ENCODE measurements around the gene NECAB2. TPM values are rescaled to one million over a fixed set of nuclear protein-coding genes. Genes with fewer than 3 reads are reported as not detected.
A peak's percentile ranks its signal among the peaks of the same experiment; 100 is the strongest.

The NECAB2 gene
- polyA plus RNA-seq, 4 donors: 1.9 to 5.1 (median 2.7) TPM

DNA sequence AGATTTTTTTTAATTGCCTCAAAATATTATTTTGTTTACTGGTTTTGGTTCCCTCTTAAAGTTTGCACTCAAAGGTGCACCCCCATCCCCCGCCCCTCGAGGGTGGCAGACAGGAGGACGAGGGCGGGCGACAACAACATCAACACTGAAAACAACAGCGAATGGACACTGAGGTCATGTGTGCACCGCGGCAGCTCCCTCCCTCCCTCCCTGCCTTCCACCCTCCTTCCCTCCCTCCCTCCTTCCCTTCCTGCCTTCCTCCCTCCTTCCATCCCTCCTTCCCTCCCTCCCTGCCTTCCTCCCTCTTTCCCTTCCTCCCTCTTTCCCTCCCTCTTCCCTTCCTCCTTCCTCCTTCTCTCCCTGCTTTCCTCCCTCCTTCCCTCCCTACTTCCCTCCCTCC, 16.5 kb upstream of the NECAB2 start:
- no peak for DNase-seq (ENCODE audit: low read depth in 4 of 4, low spot score in 3 of 4)

DNA sequence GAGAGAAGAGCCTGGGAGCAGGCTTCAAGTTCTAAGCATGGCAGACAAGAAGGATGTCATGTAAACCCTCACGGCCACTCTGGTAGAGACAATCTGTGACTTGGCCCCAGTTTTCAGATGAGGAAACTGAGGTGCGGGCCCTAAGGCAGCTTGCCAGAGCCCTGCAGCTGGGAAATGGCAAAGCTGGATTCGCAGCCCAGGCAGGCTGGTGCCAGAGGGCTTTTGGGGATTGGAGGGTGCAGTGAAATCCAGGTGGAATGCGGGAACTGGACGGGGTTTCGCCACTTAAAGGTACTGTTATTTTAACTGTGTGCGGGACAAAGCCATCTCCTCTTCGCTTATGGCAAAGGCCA, 15.5 kb upstream of the NECAB2 start:
- DNase-seq (ENCODE audit: low read depth in 4 of 4, low spot score in 3 of 4): no peak

DNA sequence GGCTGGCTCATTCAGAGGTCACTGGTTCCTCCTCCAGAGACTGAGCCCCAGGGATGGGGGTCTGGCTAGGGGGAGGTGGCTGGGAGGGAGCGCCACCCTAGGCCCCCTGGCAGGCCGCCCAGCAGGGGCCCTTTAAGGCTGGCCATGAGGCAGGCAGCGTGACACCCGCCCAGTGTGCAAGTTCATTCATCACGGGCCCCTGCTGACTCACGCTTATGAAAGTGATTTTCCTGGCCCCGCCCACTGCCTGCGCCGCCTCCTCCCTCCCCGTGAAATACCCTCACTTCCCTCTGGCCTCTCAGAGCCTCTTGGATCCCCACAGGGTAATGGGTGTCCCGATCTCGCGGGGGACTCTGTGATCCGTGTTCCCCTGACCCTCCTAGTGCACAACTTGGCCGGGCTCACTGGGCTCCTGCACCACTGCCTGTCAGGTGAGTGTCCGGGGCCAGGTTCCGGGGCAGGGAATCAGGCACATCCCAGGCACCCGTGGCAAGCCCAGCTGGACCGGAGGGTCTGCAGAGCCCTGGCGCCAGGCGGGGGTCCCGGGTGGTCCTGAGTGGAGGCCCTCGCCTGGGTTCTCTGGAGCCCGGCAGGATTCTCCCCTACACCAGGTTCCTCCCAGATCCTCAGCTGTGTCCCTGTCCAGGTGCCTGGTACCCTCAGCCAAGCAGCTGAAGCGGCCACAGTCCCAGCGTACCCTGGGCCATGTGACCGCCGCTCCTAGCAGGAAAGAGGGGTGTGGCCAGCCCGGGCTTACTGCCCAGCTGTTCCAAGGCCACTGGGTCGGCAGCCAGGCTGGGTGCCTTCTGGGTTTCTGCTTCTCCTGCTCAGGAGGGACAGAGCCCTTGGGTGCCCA, 14.9 kb upstream of the NECAB2 start, which contains the start of gene OSGIN1:
OSGIN1 (plus strand) TSS at position 301 of the 856 bp plus-strand sequence. CDS start 4,432 bp downstream, outside the sequence.
- peak in 1 of 4 donors; percentile 59 for DNase-seq (ENCODE audit: low read depth in 4 of 4, low spot score in 3 of 4)

- DNase-seq (ENCODE audit: low read depth in 4 of 4, low spot score in 3 of 4): no peak
Measured at GRCh38 chr16:83953796-83954576, 14.1 kb upstream of the NECAB2 start.

- no peak for DNase-seq (ENCODE audit: low read depth in 4 of 4, low spot score in 3 of 4)
Measured at GRCh38 chr16:83954577-83955016, 13.4 kb upstream of the NECAB2 start.

GRCh38 chr16:83955218-83956130, 12.6 kb upstream of the NECAB2 start:
- DNase-seq (ENCODE audit: low read depth in 4 of 4, low spot score in 3 of 4): no peak

DNA sequence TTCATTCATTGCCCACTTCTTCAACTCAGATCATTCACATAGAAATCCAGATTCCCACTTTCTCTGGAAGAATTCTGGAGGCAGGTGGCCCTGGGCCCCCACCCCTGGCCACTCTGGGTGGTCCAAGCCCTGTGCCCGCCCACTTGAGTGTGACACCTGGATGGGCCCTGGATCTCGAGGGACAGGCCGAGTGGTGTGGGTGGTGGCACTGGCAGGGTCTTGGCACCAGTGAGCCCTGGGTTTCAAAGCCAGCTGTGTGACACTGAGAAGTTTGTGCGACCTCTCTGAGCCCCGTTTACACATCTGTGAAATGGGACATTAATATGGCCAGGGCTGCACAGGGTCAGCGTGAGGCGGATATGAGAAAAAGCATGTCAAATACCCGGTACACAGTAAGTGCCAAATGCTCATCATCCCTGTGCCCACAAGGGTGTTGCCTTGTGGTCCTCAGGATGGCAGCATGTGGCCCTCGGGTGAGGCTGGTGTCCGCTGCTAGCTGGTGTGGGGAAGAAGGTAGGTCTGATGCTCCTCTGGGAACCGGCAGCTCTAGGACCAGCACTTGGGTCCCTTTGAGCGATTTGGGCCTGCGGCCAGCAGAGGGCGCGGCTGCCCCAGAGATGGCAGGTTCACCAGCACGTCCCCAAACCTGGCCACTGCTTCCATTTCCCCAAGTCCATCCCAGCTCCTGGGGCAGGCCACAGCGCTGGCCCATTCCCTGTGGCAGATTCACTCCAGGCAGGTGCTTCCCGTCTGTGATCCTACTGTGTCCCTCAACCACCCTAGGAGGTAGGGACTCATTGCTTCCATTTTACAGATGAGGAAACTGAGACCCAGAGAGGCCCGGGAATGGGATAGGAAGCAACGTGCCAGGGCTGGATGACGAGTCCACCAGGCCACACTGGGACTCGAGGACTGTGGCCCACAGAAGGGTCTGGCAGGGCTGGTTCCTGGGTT, 11.4 kb upstream of the NECAB2 start:
- peak in 2 of 4 donors; percentile 54 to 55 for DNase-seq (ENCODE audit: low read depth in 4 of 4, low spot score in 3 of 4)

GRCh38 chr16:83957296-83957855, 10.7 kb upstream of the NECAB2 start:
- DNase-seq (ENCODE audit: low read depth in 4 of 4, low spot score in 3 of 4): no peak

DNA sequence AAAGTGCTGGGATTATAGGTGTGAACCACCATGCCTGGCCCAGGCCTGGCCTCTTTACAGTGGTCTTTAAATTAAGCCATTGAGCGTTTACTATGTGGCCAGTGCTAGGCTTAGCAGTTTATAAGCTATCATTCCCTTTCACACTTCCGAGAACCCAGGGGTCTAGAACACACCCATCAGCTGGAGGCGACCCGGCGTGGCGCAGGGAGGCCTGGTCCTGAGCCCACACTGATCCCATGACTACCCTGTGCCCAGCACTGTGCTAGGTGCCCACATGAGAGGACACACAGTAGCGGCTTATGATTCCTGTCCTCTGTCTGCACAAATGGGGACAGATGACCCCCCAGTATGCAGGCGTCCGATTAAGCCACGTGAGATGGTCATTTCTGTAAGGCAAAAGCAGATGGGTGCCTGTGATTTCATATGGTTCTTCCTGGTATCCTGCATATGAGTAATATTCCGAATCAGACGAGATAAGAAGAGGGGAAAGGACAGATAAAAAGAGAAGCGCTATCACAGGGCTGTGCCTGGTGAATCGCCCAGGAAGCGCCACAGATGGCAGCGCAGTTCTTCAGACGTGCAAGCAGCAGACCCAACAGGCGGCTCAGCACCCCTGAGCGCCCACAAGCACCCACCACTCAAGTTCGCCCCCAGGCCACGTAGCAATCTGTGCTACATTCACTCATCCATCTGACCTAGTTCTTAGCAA, 9.8 kb upstream of the NECAB2 start:
- no peak for DNase-seq (ENCODE audit: low read depth in 4 of 4, low spot score in 3 of 4)

DNA sequence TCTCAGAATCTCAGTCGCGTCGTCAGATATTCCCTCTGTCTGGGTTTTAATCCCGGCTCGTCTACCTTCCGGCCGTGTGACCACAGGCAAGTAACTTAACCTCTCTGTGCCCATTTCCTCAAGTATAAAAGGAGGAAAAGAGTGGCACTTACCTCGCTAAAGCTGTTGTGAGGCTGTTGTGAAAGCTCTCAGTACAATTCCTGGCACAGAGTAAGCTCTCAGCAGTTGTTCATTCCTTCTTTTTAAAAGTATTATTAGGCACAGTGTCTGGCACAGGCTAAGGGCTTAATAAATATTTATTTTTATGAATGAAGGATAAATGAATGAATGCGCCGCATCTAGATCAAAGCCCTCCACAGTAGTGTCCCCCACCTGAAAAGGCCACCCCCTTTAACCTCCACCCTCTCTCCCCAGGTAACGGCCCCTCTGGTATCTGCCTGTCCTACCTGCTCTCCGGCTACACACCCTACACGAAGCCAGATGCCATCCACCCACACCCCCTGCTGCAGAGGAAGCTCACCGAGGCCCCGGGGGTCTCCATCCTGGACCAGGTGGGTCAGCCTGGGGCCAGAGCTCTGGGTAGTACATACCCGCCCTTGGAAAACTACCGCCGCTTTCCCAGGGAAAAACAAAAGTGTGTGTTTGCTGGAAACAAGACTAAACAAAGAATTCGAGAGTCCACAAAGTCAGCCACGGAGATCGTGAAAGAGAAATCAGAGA, 9.0 kb upstream of the NECAB2 start:
- DNase-seq (ENCODE audit: low read depth in 4 of 4, low spot score in 3 of 4): no peak

- no peak for DNase-seq (ENCODE audit: low read depth in 4 of 4, low spot score in 3 of 4)
Measured at GRCh38 chr16:83959656-83960434, 8.2 kb upstream of the NECAB2 start.

GRCh38 chr16:83960521-83961249, 7.4 kb upstream of the NECAB2 start:
- DNase-seq (ENCODE audit: low read depth in 4 of 4, low spot score in 3 of 4): no peak

GRCh38 chr16:83961591-83961990, 6.5 kb upstream of the NECAB2 start:
- no peak for DNase-seq (ENCODE audit: low read depth in 4 of 4, low spot score in 3 of 4)

DNA sequence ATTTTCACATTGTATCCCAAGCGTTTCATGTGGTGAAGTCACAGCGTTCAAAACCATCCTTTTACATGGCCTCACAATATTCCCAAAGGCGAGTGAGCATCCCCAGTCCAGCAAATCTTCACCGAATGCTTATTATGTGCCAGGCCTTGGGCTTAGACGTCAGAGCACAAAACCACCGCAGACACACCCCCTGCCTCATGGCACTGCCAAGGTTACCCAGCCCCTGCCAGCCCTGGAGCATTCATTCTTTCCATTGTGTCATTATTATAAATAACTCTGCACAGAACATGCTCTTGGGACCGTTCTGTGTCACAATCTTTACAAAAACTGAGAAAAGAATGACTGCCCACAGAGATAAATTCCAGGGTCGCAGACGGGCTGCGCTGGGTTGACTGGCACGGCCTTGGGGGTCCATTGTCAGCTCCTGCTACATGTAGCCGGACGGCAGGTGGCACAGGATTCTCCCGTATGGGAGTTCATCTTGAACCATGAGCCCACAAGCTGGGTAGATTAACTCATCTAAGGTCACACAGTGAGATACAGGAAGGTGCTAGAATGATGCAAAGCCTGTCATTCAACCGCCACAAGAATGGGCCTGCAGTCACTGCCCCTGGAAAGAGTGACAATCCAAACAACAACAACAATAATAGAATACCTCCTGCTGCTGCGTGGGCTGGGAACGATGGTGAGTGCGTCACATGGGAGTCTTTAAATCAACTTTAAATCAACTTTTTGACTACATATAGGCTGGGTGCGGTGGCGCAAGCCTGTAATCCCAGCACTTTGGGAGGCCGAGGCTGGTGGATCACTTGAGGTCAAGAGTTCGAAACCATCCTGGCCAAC, 4.5 kb upstream of the NECAB2 start:
- DNase-seq (ENCODE audit: low read depth in 4 of 4, low spot score in 3 of 4): no peak

GRCh38 chr16:83964684-83965443, 3.2 kb upstream of the NECAB2 start:
- no peak for DNase-seq (ENCODE audit: low read depth in 4 of 4, low spot score in 3 of 4)
